ENCODE data around the gene FSTL4.

Gene FSTL4

DNA sequence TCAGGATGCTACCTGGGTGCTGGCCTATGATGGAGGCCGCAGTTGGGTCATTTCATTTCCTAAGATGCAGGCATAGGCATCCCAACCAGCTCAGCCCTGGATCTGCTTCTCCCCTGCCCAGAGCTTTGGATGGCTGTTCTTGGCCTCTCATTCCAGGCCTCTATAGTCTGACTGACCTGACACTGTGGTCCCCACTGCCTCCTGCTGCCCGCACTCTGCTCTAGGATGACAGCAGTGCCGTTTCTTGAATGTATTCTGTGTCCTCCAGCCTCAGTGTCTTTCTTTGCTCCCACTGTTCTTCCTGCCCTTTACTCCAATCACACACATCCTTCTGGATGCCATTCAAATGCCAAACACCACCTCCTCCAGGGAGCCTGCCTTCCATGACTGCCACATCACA is 324.8 kb downstream of the FSTL4 start:
- DNase-seq = peak in 28 of 42 donors; percentile 25 to 82 (median 54)
- intact Hi-C loops (cut with DNase I) = no loop called here

DNA sequence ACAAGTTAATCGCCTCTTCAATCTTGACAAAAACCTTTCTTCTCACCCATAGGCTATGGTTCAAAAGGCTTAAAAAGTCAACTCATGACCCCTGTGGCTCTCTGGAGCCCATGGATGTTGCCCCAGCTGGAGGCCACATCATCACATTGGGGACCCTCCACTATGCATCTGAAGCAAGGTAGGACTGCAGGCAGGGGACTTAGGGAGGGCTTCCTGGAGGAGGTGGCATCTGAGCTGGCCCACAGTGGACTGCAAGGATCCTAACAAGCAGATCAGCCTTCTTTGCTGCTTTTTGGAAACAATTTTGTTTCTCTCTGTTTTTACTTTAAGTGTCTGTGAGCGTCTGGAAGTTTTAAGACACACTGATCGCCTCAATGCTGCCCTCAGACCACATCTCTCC is 325.9 kb downstream of the FSTL4 start:
- DNase-seq = no peak
- intact Hi-C loops (cut with DNase I) = no loop called here

DNA sequence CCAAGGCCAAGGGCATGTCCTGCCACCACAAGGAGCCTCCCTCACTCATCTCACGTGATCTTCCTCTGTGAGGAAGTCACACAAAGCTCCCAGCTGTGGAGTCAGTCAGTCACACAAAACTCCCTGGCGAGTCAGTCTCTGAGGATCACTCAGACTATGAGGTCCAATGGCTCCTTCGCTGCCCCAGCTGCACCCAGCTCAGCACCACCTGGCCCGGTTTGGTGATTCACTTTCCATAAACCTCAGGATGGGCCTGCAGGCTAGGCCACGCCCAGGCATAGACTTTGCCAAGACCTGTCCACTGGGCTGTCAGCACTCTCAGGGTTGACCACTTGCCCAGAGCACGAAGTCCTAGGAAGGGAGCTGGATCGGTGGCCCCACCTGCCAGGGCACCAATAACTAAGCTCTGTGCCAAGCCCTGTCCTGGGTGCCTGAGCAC is 326.7 kb downstream of the FSTL4 start:
- intact Hi-C loops (cut with DNase I) = no loop called here
- peak in 1 of 42 donors; percentile 17 for DNase-seq

DNA sequence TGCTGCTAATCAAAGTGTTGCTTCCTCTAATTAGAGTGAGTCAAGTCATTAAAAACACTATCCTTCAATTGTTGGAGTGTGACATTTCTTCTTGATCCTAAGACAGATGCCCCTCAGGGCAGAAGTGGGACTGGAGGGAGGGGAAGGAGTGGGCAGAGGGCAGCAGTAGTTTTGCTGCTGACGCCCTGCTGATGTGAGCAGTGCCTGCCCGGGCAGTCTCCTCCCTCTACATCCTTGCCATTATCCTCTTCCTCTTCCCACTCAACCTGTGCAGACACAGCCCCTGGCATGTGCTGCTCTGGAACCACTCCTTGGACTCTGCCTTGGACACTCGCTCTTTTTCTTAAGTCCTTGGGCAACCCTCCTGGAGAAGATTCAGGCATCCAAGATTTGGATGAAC is 328.0 kb downstream of the FSTL4 start:
- intact Hi-C loops (cut with DNase I) = no loop called here
- no peak for DNase-seq

DNA sequence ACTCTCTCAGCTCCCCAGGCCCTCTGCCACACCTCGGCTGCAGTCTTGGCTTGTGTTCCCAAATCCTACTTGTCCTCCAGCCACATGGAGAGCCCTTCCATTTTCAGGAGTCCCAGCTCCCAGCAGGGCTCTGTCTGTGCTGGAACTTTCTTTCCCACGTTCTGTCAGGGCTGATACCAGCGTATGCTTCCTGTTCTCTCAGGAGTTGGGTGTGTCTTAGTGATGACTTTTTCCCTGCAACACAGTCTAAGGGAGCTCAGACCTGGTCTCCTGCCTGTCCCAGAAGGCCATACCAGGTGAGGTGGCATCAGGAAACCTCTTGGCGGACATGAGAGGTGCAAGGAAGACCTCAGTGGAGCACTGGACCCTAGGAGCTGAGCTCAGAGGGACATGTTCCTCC is 334.0 kb downstream of the FSTL4 start:
- no peak for DNase-seq
- intact Hi-C loops (cut with DNase I) = no loop called here

DNA sequence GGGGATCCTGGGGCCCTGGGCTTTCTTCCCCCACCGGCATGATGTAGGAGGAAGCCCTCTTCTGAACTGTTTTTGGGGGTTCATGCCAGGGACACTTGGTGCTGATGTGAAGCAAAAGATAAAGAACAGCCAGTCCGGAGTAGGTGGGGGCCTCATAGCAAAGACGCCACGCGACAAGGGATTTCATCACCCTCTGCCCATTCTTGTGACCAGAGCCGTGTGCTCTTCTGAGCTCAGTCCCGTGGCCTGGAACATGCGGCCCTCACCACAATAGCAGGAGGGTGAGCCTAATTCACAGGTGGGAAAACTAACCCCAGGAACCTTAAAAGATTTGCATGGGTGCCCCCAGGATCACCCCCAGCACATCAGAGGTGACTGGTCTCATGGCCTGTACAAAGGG is 334.6 kb downstream of the FSTL4 start:
- DNase-seq = no peak
- intact Hi-C loops (cut with DNase I) = no loop called here

DNA sequence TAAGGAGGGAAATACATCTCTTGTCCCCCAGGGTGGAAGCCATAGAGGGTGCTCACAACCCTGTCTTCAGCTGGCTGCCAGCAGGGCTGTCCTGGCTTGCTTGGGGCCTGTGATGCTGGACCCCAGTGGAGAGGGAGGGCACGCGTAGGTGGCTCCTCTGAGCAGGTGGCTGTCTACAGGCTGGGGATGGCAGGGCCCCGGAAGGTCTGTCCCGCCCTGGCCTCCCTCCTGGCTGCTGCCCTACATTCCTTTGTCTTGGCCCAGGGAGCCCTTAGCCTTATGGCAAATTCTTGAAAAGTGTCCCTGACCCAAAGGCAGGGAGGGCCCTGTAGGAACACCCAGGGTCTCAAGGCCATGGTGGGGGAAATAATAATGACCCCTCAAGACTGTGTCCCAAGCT is 336.2 kb downstream of the FSTL4 start:
- DNase-seq = no peak
- intact Hi-C loops (cut with DNase I) = no loop called here

DNA sequence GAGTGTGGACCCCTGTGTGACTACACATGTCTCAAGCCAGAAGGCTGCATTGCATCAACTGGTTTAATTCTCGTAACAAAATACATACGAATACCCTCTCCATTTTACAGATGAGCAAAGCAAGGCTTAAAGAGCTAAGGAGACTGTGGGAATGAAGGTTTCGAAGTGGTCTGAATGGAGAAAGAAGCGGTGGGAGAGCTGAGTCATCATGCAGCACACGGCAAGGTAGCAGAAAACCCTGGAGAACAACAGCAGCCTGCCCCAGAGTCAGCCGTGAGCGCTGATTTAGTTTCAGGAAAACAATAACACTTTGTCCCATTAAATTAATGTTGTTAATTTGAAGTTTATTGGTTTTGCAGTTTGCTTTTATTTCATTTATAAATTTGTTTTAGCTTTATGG is 336.7 kb downstream of the FSTL4 start:
- no peak for DNase-seq
- intact Hi-C loops (cut with DNase I) = no loop called here

DNA sequence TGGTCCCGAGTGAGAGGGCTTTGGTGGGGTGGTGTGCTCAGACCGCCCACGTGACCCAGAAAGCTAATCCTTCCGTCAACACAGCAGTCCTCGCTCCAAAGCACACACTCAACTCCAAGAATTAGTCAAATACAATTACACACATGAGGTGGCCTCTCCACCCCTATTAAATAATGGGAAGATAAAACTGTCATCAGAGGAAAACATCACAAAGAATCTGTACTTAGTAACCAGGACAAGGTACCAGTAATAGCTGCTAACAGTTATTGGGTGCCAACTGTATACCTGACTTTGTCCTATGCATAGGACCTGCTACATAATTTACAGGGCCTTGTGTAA is 337.8 kb downstream of the FSTL4 start:
- intact Hi-C loops (cut with DNase I) = no loop called here
- no peak for DNase-seq

DNA sequence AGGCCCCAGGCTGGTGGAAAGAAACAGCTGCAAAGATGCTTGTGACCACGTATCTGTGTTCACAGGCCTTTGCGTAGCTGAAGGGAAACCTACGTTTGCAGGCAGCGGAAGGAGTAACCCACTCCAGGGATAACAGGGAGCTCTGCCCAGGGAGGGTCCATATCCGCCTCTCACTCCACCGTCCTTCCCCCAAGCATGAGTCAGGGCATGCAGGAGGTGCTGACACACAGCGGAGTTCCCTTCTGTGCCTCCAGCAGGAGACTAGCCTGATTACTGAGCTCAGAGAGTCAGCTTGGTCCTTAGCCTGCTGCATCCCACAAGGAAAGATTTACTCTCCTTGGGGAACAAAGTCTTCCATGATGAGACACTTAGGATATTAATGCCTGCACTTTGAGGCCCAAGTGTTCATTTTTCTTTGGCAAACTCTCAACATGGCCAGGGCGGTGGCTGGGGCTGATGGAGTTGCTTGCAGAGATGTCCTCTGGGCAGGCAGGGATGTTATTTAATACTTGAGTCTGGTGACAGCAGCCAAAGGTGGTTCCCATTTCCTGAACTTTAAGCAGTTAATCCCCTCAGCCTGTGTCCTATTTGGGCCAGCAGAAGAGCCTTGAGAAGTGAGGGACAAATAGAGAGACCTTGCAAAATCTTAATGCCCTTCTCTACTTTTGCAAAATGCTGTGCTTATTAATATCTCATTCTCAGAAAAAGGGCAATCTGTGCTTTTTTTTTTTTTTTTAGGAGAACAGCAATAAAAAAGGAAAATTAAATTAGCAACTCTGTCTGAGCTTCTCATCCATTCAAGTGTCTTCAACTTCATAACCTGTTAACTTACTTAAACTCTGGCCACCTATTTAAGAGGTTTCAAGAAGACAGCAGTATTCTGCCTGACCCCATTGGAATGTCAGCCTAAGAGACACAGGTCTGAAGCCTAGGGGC is 338.4 kb downstream of the FSTL4 start:
- DNase-seq = peak in 12 of 42 donors; percentile 20 to 70 (median 39)
- intact Hi-C loops (cut with DNase I) = no loop called here

DNA sequence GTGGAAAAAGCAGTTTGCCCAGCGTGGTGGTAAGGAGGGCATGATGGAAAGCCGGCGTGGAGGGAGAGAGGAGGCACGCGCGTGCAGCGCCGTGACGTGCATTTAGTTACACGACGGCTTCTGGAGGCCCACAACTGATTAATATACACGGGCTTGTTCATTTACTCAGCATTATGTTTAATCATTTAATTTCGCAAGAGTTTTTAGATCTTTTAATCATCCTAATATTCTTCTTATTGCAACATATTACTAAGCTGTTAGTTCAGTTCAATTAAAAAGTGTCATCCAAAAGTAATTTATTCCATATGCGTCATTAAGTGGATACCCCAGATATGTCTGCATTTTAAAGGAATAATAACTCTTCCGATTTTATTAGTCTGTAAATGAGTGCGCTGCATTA is 340.0 kb downstream of the FSTL4 start:
- intact Hi-C loops (cut with DNase I) = no loop called here

DNA sequence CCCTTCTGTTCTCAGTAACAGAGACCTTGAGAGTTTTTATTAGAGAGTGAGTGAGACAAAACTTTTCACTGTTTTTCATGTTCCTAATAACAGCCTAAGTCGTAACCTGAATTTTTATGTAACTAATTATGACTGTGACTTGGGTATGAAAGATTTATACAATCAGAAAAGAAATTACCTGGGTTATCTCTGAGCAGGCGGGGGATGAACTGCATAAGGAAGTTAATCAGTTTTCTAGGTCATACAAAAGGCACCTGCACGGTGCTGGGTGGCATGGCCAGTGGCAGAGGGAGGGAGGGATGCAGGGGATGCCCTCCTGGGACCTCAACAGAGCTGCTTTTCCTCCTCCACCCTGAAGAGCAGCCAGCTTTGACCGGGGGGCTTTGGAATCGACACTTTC is 340.7 kb downstream of the FSTL4 start:
- intact Hi-C loops (cut with DNase I) = no loop called here
- DNase-seq = peak in 12 of 42 donors; percentile 18 to 60 (median 28)

More for the DNA sequence above, 340.0 kb downstream of the FSTL4 start:
- no peak for DNase-seq

DNA sequence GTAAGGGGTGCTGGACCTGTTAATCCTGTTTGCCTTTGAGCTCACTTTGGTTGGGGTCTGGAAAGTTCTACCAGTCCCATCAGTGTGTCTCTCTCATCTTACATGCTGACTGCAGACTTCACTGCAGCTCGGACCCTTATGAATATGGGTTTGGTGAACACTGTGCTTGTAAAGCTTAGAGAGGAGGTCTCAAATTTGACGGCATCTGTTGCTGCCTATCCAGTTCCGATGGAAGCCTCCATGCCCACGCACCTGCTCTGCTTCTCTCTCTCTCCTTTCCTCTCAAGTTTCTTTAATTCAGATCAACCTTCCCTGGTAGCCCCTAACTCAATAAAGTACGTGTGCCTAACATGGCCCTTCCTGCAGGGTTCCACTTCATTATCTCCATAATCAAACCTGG is 342.6 kb downstream of the FSTL4 start:
- intact Hi-C loops (cut with DNase I) = no loop called here
- no peak for DNase-seq

DNA sequence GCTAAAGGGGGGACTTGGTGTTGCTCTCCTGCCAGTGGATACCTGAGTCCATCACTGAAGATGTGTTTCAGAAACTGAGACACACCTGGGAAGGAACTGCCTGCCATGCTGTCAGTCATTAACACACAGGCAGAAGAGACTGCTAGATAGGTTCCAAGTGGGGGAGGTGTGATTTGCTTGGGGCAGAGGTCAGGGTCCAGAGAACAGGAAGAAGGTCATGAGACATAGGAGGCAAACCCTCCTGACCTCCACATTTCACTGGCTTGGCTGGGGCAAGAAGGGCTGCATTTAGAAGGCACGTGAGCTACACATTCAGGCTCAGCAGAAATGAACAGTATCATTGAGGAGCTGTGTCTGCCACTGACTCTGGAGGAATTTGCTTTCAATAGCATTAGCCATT is 344.7 kb downstream of the FSTL4 start:
- intact Hi-C loops (cut with DNase I) = no loop called here
- no peak for DNase-seq

DNA sequence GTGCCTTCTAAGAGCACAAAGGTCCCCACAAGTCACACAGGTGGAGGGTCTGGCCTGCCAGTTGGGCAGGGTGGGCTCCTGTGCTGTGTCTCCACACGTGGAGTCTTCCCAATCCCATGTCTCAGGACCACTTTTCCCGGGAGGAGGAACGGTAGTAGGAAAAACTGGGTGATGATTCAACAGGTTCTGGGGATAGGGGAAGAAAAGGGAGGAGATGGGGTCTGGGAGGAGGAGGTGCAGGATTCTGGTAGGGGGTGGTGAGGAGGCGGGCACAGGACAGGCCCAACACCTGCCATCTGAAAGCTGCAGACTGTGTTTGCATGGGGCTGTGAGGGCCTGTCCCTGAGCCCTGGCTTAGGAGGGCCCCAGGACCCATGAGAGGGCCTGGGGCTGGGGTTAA is 345.4 kb downstream of the FSTL4 start:
- intact Hi-C loops (cut with DNase I) = no loop called here
- no peak for DNase-seq

DNA sequence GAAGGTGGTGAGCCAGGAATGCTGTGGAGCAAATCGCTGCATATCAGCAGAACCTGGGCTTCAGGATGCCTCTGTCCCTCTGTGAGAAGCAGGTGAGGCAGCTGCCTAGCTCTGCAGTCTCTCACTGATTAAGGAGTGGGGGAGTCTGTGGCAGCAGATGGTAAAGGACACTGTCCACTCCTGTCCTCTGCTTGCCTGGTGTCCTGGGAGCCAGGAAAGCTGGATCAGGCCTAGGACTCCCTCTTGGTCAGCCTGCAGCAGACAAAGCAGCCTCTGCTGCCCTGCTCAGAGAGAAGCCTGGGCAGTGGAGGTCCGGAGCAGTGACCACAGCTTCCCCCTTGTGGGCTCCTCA is 345.8 kb downstream of the FSTL4 start:
- DNase-seq = no peak
- intact Hi-C loops (cut with DNase I) = no loop called here

DNA sequence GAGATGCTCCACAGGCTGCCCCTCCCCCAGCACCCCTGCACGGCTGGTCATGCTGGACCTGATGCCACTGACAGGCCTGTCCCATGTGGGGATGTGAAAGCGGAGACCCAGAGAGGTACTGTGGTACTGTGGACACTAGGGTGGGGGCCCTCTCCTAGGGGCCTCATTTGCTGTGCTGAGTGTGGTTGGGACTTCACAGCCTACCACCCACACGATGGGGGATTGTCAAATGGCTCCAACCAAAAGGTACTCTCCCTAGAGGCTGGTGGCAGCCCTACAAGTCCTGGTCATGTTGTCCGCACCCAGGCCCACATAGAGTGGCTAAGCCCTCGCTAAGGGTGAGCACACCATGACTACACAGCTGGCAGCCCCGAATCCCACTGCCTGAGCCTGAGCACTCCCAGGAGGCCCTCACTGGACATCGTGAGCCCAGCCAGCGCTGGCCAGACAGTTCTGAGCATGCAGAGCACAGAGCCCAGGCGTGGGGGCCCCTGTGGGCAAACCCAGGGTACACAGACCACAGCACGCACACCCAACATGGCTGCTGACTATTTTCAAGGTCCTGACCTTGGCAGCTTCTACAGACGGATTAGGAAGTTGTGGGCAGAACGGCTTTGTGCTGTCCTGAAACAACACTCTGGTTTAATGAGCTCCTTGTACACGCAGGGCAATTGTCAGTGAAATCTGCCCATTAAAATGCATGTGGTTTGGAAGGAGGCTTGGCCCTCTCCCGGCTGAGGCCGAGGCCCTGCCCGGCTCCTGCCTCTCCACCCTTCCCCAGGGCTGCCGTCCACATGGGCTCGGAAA is 346.4 kb downstream of the FSTL4 start:
- intact Hi-C loops (cut with DNase I) = no loop called here
- no peak for DNase-seq

DNA sequence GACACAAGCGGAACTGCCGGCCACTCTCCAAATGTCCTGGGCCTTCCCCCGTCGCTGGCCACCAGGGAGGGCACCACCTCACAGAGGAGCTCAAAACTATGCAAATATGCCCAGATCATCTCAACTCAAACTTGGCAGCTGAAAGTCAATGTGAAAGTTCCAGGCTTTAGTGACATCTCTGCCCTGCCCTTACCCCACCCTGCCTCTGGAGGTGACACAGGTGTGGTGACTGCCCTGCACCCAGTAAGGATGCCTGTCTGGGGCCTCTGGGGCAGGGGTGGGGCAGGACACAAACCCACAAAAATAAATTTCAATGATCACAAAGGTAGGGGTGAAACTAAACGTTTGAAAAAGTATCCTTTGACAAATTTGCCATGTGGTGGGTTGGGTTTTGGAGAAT is 347.1 kb downstream of the FSTL4 start:
- DNase-seq = no peak
- intact Hi-C loops (cut with DNase I) = no loop called here

DNA sequence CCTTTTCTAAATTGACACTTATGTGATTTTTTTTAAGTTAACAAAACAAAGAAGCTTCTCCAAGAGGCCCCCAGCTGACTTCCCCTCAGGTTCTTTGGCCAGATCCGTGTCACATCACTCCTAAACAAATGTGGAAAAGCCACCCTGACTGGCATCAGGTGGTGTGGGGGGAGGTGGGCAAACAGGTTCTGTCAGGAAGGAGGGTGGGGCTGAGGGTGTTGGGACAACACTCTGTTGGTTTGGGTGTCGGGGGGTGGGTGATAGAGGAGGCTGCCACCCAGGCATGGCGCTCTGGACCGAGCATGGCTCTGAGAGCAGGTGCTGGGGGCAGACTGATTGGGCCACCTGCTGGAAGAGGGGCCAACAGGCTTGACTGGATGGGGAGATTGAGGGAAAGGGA is 349.7 kb downstream of the FSTL4 start:
- DNase-seq = no peak
- intact Hi-C loops (cut with DNase I) = no loop called here

DNA sequence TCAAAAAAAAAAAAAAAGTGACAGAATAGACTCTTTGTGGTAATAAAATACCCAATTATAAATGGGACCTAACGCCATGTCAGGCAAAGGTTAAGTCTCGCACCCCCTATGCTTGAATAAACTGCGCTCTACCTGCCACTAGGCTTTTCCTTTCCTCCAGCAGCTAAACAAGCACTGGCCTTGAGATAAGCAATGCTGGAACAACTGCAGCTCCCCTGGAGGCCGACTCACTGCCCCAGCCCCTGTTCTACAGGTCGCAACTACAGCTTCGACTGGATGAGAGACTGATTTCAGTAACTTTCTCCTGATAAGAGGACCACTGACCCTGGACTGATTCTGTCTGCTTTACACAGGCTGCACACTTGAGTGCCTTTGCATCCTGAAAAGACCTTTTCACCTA is 350.3 kb downstream of the FSTL4 start:
- intact Hi-C loops (cut with DNase I) = no loop called here
- DNase-seq = no peak

DNA sequence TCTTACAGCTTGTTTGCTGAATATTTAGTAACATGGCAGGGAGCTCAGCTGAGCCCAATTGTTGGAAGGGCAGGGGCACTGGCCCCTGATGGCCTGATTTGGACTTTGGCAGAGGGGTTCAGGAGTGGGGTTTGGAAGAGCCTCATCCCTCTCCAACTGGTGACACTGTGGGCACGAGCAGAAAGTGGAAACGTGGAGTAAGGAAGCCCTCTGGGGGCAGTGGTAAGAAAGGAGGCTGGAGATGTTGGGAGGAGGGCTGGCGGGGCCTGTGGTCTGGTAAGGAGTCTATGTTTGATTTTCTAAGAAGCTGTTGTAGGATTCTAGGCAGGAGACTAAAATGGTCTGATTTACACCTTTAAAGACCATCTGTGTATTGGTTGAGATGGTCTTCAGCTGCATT is 351.6 kb downstream of the FSTL4 start:
- intact Hi-C loops (cut with DNase I) = no loop called here
- no peak for DNase-seq

Data from head of caudate nucleus (tissue), 42 donors.